CD4-positive, alpha-beta T cell treated with Interleukin-2 at 100 ng/mL for 4 hours (primary cell): ENCODE data around the gene STX7.
"Not testable (repeated sequence)": the region's sequence is repeated elsewhere in the genome, so short reads cannot be mapped to it uniquely, and the experiment has no call there.

ENCODE experiments used
- DNase-seq: peaks from one replicate; pipeline ENCODE4 v3.0.0-alpha.2; 2020; ENCODE audit warnings: low spot score

The STX7 gene, protein sequence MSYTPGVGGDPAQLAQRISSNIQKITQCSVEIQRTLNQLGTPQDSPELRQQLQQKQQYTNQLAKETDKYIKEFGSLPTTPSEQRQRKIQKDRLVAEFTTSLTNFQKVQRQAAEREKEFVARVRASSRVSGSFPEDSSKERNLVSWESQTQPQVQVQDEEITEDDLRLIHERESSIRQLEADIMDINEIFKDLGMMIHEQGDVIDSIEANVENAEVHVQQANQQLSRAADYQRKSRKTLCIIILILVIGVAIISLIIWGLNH

DNA sequence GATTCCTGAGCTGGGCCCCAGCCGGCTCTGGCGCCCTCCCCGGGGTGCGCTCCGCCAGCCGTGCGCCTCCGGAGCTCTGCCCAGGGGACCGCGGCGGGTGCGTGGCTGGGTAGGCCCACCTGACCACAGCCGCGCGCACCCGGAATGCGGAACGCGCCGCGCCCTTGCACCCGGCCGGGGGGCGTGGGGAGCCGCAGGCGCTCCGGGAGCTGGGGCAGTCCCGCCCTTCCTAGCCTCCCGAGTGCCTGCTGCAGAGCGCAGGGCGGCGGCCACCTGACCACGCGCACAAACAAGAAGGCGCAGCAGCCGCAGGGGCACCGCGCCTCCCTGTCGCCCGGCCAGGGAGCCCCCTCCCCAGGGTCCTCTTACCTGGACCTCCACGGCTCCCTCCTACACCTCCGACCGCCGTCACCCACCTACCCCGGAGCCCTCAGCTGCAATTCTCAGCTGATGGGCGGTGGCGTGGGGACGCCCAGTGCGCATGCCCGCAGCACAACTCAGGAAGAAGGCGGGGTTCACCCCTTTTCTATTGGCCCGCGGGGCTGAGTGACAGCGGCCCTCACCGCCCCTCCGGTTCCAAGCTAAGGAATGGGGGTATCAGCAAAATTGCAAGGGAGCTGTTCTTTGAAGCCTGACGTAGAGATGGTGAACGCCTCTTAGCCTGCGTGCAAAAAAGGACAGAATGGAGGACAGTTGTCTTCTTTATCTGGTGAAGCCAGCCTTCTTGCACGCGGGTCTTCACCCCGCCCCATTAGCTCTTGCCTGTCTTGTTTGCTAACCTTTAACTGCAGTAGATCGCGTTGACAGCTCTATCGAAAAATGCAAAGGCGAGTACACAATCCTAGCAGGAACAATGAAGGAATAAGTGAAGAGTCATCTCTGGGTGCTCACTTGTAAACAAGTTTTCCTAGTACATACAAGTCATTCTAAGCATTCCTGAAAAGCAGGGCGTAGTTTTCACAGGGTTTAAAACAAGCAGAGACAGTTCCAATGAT is at the start of gene STX7:
TSS of gene STX7 (minus strand) at position 479 of the 995 bp plus-strand sequence. CDS start 9,586 bp downstream, outside the sequence.
- peak; percentile 90 for DNase-seq

DNA sequence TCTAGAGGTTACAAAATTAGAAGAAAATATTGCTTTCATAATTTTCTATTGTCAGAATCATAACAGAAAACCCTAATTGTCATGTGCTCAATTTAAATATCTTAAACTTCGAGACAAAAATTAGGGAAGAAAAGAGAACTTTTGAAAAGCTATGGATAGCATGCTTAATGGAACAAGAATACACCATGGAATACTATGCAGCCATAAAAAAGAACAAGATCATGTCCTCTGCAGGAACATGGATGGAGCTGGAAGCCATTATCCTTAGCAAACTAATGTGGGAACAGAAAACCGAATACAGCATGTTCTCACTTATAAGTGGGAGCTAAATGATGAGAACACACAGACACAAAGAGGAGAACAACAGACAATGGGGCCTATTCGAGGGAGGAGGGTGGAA is 47.2 kb upstream of the STX7 start:
- not testable (repeated sequence) for DNase-seq

DNA sequence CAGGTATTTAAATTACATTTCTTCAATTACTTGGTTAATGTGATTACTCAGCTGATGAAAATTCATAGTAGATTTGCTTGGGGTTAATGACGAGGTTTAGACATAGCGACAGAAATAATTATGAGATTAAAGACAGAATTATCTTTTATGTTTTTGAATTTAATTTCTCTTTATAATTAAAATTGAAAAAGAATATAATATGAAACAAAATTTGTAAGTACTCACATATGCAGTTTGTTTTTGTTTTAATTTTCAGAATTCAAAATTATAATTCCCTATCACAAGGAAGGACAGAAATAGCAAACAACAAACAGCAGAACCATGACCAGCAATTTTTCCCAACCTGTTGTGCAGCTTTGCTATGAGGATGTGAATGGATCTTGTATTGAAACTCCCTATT is 39.5 kb upstream of the STX7 start, which contains the start of gene TAAR8:
TSS of gene TAAR8 (plus strand) at position 301 of the 400 bp plus-strand sequence. CDS start at position 322, 21 bp downstream.
- no peak for DNase-seq

DNA sequence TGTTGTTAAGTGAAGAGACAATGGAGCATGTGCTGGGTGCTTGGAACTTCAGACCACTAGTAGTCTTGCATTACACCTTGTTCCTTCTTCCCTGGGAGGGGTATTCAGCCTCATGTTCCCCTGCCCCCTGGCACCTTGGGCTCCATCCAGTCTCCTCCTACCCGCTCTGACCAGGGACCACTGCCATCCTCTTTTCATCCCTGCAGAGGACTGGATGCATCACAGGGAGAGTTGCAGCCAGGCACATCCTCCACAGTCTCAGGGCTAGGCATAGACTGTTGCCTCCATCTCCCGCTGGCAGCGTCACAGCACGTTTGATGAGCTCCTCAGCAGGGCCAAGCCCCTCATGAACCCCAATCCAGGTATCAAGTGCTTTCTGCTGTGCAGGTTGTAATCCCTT is 38.3 kb upstream of the STX7 start:
- no peak for DNase-seq

DNA sequence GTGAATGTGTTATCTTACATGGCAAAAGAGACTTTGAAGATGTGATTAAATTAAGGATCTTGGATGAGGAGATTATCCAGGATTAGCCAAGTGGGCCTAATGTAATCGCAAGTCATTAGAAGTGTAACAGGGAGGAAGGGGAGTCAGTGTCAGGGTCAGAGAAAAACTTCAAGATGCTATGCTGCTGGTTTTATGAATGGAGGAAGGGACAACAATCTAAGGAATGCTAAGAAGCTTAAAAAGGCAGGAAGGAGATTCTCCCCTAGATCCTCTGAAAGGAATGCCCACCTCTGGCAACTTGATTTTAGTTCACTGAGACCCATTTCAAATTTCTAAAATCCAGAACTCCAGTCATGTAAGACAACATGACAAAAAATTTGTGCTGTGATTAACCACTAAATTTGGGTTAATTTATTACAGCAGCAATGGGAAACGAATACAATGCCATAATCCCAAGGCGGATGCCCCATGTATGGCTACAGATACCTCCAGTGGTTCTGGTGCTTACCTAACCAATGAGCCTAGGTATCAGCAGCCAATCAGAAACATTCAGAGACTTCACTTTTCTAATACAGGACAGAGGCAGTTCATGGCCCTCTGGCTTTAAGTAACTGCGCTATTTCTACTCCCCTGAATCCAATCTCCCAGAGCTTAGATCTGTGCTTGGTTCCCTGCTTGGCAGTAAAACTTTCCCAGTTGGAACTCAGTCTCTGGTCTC is 36.0 kb upstream of the STX7 start:
- DNase-seq = no peak

DNA sequence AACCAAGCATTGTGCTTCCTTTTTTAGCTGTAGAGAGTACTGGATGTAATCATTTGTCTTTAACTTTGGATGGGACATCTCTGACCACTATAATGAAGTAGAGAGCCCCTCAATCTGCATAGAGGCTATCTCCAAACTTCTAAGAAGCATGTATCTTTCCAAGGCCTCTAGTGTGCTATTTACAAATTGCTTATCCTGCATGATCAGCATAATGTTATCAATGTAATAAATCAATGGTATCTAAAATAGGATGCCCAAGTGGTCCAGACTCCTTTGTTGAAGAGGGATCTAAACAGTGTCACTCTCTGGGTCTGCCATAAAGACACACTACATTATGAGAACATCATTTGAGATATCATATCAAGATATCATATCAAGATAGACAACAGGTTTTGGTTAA is 31.9 kb upstream of the STX7 start:
- no peak for DNase-seq

DNA sequence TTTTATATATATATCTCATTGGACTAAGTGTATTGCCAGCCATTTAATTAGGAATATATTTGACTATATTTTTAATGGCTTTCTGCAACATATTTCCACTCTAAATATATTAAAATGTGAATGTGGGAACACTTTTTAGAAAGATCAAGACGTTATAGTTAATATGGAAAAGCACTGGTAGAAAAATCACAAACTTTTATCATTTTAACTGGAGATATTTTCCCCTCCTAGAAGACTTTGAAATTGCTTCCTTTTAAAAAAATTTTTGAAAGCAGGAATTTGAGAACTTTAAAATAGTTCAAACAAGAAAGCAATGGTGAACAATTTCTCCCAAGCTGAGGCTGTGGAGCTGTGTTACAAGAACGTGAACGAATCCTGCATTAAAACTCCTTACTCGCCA is 25.1 kb upstream of the STX7 start, which contains the start of gene TAAR9:
TSS of gene TAAR9 (plus strand) at position 301 of the 400 bp plus-strand sequence. CDS start at position 314, 13 bp downstream.
- no peak for DNase-seq

DNA sequence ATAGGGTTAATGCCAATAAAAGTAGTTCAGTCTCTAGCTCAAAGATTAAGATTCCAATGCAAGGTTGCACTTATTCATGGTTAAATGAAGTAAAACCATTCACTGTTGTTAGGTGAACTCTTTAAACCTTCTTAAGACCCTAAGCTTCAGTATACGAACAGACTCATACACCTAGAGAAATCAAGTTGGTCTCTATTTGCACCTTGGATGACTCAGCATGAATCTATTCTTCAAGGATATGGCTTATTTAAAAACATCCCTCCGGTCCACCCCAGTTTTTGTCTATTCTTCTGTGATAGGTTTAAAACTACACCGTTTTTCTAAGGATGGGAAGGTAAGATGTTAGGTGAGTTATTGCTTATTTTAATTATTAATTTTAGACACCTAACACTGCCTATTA is 24.2 kb upstream of the STX7 start:
- DNase-seq = no peak

DNA sequence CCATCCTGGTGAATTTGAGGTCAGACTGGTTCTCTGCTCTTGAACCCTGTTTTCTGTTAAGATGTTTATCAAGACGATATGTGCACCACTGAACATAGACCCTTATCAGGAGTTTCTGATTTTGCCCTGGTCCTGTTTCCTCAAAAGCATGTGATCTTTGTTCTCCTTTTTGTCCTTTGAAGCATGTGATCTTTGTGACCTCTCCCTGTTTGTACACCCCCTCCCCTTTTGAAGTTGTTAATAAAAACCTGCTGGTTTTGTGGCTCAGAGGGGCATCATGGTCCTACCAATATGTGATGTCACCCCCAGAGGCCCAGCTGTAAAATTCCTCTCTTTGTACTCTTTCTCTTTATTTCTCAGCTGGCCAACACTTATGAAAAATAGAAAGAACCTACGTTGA is 21.6 kb upstream of the STX7 start:
- DNase-seq = not testable (repeated sequence)

DNA sequence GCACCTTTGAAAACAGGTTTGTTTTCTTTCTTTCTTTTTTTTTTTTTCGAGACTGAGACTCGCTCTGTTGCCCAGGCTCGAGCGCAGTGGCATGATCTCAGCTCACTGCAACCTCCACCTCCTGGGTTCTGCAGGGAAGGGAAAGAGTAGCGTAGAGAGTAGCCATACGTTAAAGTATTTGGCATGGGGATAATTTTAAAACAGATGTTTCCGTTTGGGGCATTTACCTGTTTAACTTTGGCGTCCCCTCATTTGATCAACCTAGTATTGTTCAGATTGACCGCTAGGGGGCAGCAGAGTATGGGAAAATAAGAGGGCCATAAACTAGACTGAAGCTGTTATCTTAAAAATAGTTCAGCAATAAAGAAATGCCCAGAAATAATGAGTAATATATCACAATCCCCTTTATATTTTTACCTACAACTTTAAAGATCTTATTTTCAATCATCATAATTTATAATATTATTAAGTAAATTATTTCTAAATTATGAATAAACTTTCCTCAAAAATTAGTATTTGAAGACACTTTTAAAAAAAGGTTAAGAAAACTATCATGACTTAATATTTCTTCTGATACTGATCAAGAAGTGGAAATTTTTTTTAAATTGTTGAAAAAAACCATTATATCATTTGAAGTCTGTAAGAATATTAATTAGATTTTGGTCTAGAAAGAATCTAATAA is 17.5 kb upstream of the STX7 start:
- peak; percentile 77 for DNase-seq

DNA sequence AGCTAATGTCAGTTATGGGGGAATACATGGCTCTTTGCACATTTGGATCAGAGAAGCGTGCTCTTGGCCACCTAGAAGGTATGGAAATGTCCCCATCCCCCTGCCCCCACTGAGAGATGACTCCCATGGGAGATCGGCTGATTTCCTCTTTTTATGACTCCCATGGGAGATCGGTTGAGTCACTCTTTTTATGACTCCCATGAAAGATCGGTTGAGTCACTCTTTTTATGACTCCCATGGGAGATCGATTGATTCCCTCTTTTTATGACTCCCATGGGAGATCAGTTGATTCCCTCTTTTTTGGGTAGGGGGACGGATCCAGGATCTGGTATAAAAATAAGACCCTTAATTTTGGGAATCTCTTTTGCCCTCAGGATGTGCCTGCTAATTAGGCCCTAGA is 14.9 kb upstream of the STX7 start:
- no peak for DNase-seq

DNA sequence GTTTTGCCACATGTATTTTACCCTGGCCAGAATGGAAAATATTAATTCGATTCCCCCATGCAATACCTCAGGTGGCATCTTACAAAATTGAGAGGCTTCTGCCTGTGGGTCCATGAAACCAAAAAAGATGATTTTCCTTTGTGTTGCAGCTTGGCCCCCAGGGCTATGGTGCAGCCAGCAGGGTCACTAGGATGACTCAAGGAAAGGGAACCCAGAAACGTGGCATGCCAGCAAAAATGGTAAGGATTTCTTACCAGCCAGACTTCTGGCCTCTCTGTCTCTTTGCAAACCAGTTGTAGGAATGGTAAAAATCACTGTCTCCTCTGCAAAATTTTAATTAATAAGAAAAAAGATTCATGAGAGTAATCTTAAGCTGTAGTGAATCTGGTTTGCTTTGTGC is 13.5 kb upstream of the STX7 start:
- no peak for DNase-seq

DNA sequence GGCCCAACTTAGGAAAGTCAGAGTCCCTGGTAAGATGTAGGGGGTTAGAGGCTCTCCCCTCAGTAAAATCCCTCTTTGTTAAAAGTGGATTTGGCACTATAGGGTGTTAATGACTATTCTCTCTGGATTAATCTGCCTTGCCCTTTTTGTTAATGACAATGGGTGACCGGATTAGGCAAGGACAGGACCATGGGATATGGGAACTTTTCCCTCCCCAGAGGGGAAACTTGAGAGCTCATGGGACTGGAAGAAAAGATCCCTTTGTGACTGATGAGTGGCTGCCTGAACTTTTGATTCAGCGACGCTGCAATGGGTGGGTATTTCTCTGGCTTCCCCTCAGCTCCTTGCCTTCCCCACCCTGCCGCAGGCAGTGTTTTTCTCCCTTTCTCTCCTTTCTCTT is 12.9 kb upstream of the STX7 start:
- DNase-seq = no peak

DNA sequence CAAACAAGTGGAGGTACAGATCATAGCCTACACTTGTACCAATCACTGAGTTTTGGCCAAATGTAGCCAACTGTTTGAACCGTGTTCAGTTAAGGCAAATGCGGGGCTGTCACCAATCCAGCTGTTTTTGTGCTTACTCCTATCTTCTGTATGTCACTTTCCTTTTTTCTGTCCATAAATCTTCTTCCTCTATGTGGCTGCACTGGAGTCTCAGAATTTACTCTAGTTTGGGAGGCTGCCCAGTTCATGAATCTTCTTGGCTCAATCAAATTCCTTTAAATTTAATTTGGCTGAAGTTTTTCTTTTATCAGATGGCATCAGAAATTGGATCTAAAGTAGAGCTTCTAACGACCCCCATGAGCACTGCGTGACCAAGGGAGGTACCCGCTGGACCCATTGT is 11.7 kb upstream of the STX7 start:
- no peak for DNase-seq

DNA sequence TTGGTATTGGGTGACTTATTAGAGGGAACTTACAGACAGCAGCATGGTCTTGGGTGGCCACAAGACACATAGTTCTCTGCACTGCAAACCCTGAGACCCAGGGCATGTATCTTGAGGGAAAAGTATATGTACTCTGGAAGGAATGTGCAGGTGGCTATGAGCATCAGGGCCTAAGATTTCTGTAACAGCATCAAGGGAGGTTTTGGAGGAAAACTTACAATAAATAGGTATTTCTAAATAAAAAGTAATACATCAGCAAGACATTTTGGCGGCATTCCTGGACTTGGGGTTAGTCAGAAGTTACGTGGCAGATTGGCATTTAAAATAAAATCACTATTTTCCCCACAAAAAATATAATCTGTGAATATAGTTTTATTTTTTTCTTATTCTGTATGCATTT is 8.0 kb upstream of the STX7 start:
- no peak for DNase-seq

DNA sequence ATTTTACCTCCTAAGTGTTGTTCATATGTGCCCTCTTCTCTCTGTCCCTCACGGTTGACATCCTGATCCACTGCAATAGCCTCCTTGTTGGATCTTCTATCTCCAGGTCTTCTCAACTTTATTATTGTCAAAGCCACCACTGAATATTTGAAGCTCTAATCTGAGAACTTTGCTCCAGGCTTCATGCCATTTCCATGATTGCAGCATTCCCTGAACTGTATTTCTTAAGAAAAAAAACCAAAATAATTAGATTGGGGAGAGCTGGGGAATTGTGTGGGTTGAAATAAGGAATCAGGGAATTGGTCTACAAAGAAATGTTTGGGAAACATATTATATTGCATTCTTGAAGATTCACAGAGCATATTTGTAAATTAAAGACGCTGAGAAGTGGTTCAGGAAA is 2.5 kb upstream of the STX7 start:
- no peak for DNase-seq

DNA sequence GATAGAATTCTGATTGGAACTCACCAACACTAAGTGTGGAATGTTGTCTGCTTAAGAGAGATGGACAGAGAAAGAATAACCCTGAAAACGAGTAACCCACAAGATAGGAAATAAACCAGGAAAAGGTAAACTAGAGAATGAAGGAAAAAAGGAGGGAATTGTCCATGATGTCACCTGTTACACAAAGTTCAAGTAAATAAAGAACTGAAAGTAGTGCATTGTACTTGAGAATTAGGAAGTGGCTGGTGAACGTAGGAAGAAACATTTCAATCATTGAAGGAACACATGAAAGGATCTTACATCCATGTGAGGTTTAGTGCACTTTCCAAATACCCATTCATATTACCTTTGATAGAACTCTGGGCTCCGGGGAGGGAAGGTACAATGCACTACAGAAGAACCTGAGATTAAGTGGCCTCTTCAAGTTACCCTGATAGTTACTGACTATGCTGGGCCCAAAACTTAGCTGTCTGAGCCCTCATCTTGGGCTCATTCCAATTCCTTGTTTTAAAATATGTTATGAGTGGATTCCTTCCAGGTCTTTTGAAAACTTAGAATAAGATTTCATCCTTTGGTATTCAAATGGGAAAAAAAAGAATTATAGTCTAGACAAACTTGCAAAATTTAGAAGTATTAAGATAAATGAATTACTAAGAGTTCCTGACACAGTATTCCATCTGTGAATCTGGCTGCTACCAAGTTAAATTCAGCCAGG is 1.1 kb upstream of the STX7 start:
- DNase-seq = no peak

DNA sequence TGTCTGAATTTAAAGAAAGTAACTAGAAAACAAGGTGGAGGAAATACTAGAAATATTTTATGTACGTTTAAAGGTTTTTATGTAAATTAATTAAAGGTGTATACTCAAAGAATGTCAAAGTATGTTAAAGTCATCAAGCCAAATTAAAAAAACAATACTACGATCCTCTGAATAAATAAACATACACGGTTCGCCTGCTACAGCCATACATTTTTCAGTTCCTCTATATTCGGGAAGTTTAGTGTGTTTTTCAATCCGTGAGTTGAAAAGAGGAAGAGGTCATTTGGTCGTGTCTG is 626 bp downstream of the STX7 start:
- DNase-seq = no peak

DNA sequence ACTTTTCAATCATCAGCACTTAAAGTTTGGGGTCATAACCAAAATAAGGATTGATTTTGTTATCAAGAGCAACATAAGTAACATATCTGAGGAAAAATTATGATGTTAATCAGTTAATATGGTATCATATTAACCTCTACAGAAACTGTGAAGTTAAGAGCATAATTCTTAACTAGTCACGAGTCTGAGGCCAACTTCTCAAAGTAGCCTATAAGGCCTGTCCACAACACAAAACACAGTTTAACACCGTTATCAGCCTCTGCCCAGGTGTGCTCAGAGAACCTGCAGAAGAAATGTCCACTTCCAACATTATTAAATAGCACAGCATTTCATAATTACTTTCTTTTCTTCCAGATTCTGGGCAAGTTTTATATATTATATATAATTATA is 1.1 kb downstream of the STX7 start:
- DNase-seq = no peak

DNA sequence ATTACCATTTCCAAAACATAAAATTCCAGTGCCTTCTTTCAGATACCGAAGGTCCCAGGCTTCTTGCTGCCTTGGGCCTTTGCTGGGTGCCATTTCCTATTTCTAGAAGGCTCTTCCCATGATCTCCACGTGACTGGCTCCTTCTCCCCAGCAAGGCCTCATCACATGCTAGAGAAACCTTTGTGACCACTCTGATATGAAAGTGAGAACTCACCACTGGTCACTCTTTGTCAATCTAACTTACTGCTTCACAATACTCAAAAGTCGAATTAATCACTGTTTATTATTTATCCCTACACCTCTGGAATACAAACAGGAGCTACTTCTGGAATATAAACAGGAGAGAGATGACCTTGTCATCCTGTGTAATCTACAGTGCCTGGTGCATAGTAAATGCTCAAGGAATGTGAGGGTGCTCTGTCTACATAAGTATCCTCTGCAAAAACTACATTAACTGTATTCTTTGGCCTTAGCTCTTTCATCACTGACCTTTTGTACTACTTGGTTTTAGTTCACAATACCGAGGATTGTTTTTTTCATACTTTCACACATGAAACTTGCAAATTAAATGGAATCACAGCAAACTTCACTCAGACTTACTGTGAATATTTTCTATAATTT is 1.6 kb downstream of the STX7 start:
- DNase-seq = no peak
